HEK293 (cell line): Measurements from ENCODE around the gene TIPRL.

Source experiments
- HOXA7 ChIP-seq: sonication (generic); formaldehyde crosslinking; IDR thresholded peaks from 2 replicates; pipeline ENCODE4 v1.8.1; 2022; ENCODE audit warnings: missing genetic modification reagents, borderline replicate concordance
- INSM2 ChIP-seq: fragments of 450-650 bp; formaldehyde crosslinking; IDR thresholded peaks from 2 replicates; pipeline ENCODE4 v1.5.1; 2016; ENCODE audit warnings: missing biosample characterization, missing genetic modification characterization
- KLF1 ChIP-seq: fragments of 450-650 bp; formaldehyde crosslinking; IDR thresholded peaks from 2 replicates; pipeline ENCODE4 v1.5.1; 2016; ENCODE audit warnings: missing biosample characterization, missing genetic modification characterization
- OVOL3 ChIP-seq: fragments of 450-650 bp; formaldehyde crosslinking; IDR thresholded peaks from 2 replicates; pipeline ENCODE4 v1.5.1; 2016; ENCODE audit warnings: missing biosample characterization, missing genetic modification characterization
- RBAK ChIP-seq: fragments of 450-650 bp; formaldehyde crosslinking; IDR thresholded peaks from 2 replicates; pipeline ENCODE4 v1.5.1; 2016; ENCODE audit warnings: missing biosample characterization, missing genetic modification characterization
- REST ChIP-seq: fragments of 450-650 bp; formaldehyde crosslinking; IDR thresholded peaks from 2 replicates; pipeline ENCODE4 v1.5.1; 2016; ENCODE audit warnings: missing biosample characterization, missing genetic modification characterization
- TCF7L2 ChIP-seq: IDR thresholded peaks from 2 replicates; pipeline ENCODE4 v1.6.1; 2011; ENCODE audit warnings: low read depth, mild to moderate bottlenecking, inconsistent platforms, low read length, moderate library complexity, borderline replicate concordance
- ZBTB26 ChIP-seq: fragments of 450-650 bp; formaldehyde crosslinking; optimal IDR thresholded peaks from 2 replicates; pipeline ENCODE3; 2016; ENCODE audit warnings: missing biosample characterization, mild to moderate bottlenecking, missing genetic modification characterization
- ZBTB8A ChIP-seq: fragments of 450-650 bp; formaldehyde crosslinking; IDR thresholded peaks from 2 replicates; pipeline ENCODE4 v1.5.1; 2016; ENCODE audit warnings: missing biosample characterization, missing genetic modification characterization
- ZEB2 ChIP-seq: fragments of 450-650 bp; formaldehyde crosslinking; IDR thresholded peaks from 2 replicates; pipeline ENCODE4 v1.5.1; 2016; ENCODE audit warnings: missing biosample characterization, missing genetic modification characterization
- ZFP37 ChIP-seq: fragments of 450-650 bp; formaldehyde crosslinking; IDR thresholded peaks from 2 replicates; pipeline ENCODE4 v1.5.1; 2016; ENCODE audit warnings: missing biosample characterization, missing genetic modification characterization
- ZFP69B ChIP-seq: fragments of 450-650 bp; formaldehyde crosslinking; IDR thresholded peaks from 2 replicates; pipeline ENCODE4 v1.5.1; 2016; ENCODE audit warnings: missing biosample characterization, missing genetic modification characterization
- ZNF10 ChIP-seq: fragments of 450-650 bp; formaldehyde crosslinking; IDR thresholded peaks from 2 replicates; pipeline ENCODE4 v1.5.1; 2017; ENCODE audit warnings: missing biosample characterization, missing genetic modification characterization
- ZNF157 ChIP-seq: fragments of 450-650 bp; formaldehyde crosslinking; IDR thresholded peaks from 2 replicates; pipeline ENCODE4 v1.5.1; 2016; ENCODE audit warnings: missing biosample characterization, missing genetic modification characterization
- ZNF214 ChIP-seq: fragments of 450-650 bp; formaldehyde crosslinking; IDR thresholded peaks from 2 replicates; pipeline ENCODE4 v1.5.1; 2017; ENCODE audit warnings: missing biosample characterization, mild to moderate bottlenecking, missing genetic modification characterization, borderline replicate concordance
- ZNF26 ChIP-seq: fragments of 450-650 bp; formaldehyde crosslinking; IDR thresholded peaks from 2 replicates; pipeline ENCODE4 v1.5.1; 2016; ENCODE audit warnings: missing biosample characterization, missing genetic modification characterization
- ZNF266 ChIP-seq: fragments of 450-650 bp; formaldehyde crosslinking; IDR thresholded peaks from 2 replicates; pipeline ENCODE4 v1.5.1; 2016; ENCODE audit warnings: missing biosample characterization, missing genetic modification characterization, low read depth
- ZNF335 ChIP-seq: fragments of 450-650 bp; formaldehyde crosslinking; conservative IDR thresholded peaks from 2 replicates; pipeline ENCODE4 v1.5.1; 2016; ENCODE audit warnings: missing biosample characterization, missing genetic modification characterization
- ZNF350 ChIP-seq: fragments of 450-650 bp; formaldehyde crosslinking; IDR thresholded peaks from 2 replicates; pipeline ENCODE4 v1.5.0; 2017; ENCODE audit warnings: missing biosample characterization, mild to moderate bottlenecking, missing genetic modification characterization
- ZNF354C ChIP-seq: fragments of 450-650 bp; formaldehyde crosslinking; IDR thresholded peaks from 2 replicates; pipeline ENCODE4 v1.5.1; 2016; ENCODE audit warnings: missing biosample characterization, missing genetic modification characterization, low read depth, borderline replicate concordance
- ZNF580 ChIP-seq: fragments of 450-650 bp; formaldehyde crosslinking; IDR thresholded peaks from 2 replicates; pipeline ENCODE4 v1.5.1; 2016; ENCODE audit warnings: missing biosample characterization, missing genetic modification characterization
- ZNF610 ChIP-seq: fragments of 450-650 bp; formaldehyde crosslinking; IDR thresholded peaks from 2 replicates; pipeline ENCODE4 v1.5.1; 2016; ENCODE audit warnings: missing biosample characterization, missing genetic modification characterization, borderline replicate concordance
- TF ChIP-seq, protein P1 (sequence below): fragments of 450-650 bp; formaldehyde crosslinking; IDR thresholded peaks from 2 replicates; pipeline ENCODE4 v1.5.1; 2016; ENCODE audit warnings: missing biosample characterization, missing genetic modification characterization
- TF ChIP-seq, protein P2 (sequence below): fragments of 450-650 bp; formaldehyde crosslinking; IDR thresholded peaks from 2 replicates; pipeline ENCODE4 v1.5.1; 2017; ENCODE audit warnings: missing biosample characterization, mild to moderate bottlenecking, missing genetic modification characterization, moderate library complexity
- TF ChIP-seq, protein P3 (sequence below): fragments of 450-650 bp; IDR thresholded peaks from 2 replicates; pipeline ENCODE4 v1.5.1; 2018; ENCODE audit warnings: missing biosample characterization, missing genetic modification characterization

The TIPRL gene

DNA sequence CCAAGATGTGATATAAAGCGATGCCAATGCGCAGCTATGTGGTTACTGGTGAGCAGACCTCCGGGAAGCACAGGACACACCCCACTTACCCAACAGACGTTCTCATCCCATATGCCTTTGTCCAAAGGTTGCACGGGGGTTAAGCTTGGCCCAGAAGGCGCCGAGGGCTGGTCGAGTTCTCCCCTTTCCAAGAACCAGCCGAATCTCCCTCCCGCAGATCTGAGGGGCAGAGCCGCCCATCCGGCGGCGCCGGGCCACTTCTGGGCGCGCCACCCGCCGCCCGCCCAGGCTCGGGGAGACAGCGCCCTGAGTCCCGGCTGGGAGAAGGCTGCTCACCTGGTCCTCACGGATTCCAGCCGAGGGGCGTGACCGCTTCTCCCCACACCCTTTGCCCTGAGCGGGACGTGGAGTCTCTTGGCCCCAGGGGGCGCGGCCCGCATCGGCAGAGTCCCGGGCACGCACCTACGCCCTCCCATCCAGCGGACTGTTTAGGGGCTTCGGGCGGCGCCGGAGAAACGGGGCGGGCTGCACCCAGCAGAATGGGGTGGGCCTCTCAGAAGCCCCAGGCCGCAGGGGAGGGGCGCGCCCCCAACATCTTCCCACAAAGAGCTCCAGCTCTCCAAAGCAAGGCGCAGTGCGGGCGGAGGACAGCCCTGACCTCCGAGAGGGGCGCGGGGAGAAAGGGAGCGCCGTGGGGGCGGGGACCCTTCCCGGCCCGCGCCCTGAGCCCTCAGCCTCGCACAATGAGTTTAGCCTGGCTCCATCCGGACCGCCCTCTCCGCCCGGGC is 42.6 kb upstream of the TIPRL start (continued):
- TF ChIP-seq, protein P1, sequence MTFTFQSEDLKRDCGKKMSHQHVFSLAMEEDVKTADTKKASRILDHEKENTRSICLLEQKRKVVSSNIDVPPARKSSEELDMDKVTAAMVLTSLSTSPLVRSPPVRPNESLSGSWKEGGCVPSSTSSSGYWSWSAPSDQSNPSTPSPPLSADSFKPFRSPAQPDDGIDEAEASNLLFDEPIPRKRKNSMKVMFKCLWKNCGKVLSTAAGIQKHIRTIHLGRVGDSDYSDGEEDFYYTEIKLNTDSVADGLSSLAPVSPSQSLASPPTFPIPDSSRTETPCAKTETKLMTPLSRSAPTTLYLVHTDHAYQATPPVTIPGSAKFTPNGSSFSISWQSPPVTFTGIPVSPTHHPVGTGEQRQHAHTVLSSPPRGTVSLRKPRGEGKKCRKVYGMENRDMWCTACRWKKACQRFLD: no peak
- TF ChIP-seq ZNF266 (no peak), ZNF350 (no peak), ZNF10 (tag by site-specific recombination) (no peak), ZNF335 (tag by site-specific recombination) (peak; percentile 92), RBAK (tag by site-specific recombination) (no peak), TCF7L2 (no peak), REST (tag by site-specific recombination) (no peak), HOXA7 (CRISPR knock-in tag) (no peak), ZNF610 (tag by site-specific recombination) (no peak), ZNF26 (tag by site-specific recombination) (no peak), OVOL3 (tag by site-specific recombination) (no peak), ZFP37 (0 out of 2 replicates have a peak, but pooled peaks have one; percentile 26), INSM2 (tag by site-specific recombination) (0 out of 2 replicates have a peak, but pooled peaks have one; percentile 17), ZNF354C (no peak), ZFP69B (no peak), ZNF157 (no peak), ZEB2 (peak; percentile 46; the same call in 1 of the 2 replicates), KLF1 (tag by site-specific recombination) (peak; percentile 98), ZBTB8A (peak; percentile 99), ZNF214 (tag by site-specific recombination) (no peak), ZBTB26 (tag by site-specific recombination) (peak; percentile 87), ZNF580 (no peak)
- TF ChIP-seq, protein P2, sequence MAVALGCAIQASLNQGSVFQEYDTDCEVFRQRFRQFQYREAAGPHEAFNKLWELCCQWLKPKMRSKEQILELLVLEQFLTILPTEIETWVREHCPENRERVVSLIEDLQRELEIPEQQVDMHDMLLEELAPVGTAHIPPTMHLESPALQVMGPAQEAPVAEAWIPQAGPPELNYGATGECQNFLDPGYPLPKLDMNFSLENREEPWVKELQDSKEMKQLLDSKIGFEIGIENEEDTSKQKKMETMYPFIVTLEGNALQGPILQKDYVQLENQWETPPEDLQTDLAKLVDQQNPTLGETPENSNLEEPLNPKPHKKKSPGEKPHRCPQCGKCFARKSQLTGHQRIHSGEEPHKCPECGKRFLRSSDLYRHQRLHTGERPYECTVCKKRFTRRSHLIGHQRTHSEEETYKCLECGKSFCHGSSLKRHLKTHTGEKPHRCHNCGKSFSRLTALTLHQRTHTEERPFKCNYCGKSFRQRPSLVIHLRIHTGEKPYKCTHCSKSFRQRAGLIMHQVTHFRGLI: 0 out of 2 replicates have a peak, but pooled peaks have one; percentile 46
- TF ChIP-seq, protein P3, sequence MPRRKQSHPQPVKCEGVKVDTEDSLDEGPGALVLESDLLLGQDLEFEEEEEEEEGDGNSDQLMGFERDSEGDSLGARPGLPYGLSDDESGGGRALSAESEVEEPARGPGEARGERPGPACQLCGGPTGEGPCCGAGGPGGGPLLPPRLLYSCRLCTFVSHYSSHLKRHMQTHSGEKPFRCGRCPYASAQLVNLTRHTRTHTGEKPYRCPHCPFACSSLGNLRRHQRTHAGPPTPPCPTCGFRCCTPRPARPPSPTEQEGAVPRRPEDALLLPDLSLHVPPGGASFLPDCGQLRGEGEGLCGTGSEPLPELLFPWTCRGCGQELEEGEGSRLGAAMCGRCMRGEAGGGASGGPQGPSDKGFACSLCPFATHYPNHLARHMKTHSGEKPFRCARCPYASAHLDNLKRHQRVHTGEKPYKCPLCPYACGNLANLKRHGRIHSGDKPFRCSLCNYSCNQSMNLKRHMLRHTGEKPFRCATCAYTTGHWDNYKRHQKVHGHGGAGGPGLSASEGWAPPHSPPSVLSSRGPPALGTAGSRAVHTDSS (tag by site-specific recombination): no peak
